Fibroblast of mammary gland (primary cell): ENCODE results near the gene AP4E1.

Experiments
- DNase-seq: peaks from one replicate; pipeline ENCODE4 v3.0.0-alpha.2; 2010; ENCODE audit warnings: low read depth
- H3K4me3 ChIP-seq: 2 replicates; pipeline ENCODE4 v1.5.1; 2011; ENCODE audit warnings: low read depth, mild to moderate bottlenecking, low read length, moderate library complexity; ENCODE audit not compliant: control insufficient read depth
- TF ChIP-seq, protein P1 (sequence below): conservative IDR thresholded peaks from 2 replicates; pipeline ENCODE4 v1.5.1; 2011; ENCODE audit warnings: low read depth, low read length, inconsistent platforms; ENCODE audit not compliant: control insufficient read depth, insufficient read depth

AP4E1 gene

DNA sequence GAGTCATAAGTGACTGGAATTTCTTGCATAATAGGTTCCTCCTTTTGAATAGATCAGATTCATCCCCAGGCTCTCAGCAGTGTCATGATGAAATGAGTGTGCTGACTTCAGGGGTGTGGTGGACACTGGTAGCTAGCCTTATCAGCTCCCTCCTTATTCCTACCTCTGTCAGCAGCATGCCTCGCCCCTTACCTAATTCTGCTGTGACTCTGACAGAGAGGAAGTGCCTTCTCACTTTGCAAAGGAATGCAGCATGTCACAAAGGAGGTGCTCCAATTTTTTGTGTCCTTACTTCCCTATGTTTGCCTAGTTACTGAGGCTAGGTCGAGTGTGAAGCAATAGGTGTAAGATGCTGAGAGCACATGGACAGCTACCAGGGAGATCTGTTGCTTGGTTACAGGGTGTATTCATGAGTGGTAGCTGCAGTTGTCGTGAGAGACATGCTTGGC lies 95.6 kb downstream of the AP4E1 start:
- no peak overlapping the region for H3K4me3 ChIP-seq
- DNase-seq = peak; percentile 54
- TF ChIP-seq, protein P1, sequence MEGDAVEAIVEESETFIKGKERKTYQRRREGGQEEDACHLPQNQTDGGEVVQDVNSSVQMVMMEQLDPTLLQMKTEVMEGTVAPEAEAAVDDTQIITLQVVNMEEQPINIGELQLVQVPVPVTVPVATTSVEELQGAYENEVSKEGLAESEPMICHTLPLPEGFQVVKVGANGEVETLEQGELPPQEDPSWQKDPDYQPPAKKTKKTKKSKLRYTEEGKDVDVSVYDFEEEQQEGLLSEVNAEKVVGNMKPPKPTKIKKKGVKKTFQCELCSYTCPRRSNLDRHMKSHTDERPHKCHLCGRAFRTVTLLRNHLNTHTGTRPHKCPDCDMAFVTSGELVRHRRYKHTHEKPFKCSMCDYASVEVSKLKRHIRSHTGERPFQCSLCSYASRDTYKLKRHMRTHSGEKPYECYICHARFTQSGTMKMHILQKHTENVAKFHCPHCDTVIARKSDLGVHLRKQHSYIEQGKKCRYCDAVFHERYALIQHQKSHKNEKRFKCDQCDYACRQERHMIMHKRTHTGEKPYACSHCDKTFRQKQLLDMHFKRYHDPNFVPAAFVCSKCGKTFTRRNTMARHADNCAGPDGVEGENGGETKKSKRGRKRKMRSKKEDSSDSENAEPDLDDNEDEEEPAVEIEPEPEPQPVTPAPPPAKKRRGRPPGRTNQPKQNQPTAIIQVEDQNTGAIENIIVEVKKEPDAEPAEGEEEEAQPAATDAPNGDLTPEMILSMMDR = no peak

DNA sequence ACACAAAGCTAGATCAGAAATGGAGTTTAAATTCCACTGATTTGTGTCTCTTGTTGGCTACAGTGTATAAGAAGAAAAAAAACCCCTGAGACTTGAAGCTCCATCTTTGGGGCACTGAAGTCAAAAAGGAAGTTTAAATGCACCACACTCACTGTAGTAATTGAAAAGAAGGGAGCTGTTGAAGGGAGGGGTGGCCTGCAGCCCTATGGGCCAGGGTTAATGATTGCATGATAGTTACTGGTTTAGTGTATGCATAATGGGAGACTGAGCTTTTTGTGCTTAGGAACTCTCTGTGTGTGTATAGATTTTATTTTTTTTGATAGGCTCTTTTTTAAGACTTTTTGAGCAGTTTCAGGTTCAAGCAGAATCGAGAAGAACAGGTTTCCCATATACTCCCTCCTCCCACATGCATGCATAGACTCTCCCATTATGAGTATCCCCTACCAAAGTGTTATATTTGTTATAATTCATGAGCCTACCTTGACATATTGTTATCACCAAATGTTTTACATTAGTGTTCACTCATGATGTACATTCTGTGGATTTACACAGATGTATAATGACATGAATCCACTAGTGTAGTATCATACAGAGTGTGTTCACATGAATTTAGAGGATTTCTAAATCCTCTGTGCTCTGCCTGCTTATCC lies 98.0 kb downstream of the AP4E1 start:
- TF ChIP-seq, protein P1 = no peak
- DNase-seq = no peak
- no peak overlapping the region for H3K4me3 ChIP-seq

DNA sequence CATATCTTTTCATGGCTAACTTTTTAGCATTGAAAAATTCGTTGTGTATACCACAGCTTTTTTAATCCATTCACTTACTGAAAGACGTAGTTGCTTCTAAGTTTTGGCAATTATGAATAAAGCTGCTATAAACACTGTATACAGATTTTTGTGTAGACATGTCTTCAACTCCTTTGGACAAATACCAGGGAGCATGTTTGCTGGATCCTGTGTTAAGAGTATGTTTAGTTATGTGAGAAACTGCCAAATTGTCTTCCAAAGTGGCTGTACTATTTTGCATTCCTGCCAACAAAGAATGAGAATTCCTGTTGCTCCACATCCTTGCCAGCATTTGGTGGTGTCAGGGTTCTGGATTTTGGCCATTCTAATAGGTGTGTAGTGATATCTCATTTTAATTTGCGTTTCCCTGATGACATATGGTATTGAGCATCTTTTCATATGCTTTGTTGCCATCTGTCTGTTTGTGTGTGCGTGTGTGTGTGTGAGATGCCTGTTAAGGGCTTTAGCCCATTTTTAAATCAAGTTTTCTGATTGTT lies 98.7 kb downstream of the AP4E1 start:
- DNase-seq = no peak
- TF ChIP-seq, protein P1 = no peak
- H3K4me3 ChIP-seq = no peak overlapping the region

GRCh38 chr15:51011212-51011611 lies 102.7 kb downstream of the AP4E1 start:
- TF ChIP-seq, protein P1 = no peak
- DNase-seq = no peak
- no peak overlapping the region for H3K4me3 ChIP-seq

GRCh38 chr15:51016615-51017014 lies 108.1 kb downstream of the AP4E1 start:
- TF ChIP-seq, protein P1 = no peak
- no peak overlapping the region for H3K4me3 ChIP-seq
- no peak for DNase-seq

DNA sequence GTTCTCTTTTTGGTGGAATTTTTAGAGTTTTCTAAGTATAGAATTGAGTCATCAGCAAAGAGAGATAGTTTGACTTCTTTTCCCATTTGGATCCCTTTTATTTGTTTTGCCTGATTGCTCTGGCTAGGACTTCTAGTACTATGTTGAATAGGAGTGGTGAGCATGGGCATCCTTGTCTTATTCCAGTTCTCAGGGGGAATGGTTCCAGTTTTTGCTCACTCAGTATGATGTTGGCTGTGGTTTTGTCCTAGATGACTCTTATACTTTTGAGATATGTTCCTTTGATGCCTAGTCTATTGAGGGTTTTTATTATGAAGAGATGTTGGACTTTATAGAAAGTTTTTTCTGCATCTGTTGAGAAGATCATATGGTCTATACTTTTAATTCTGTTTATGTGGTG lies 113.7 kb downstream of the AP4E1 start:
- H3K4me3 ChIP-seq = no peak overlapping the region
- DNase-seq = peak; percentile 11
- TF ChIP-seq, protein P1 = no peak
